ENCODE data around the gene STIM1.

STIM1 gene

DNA sequence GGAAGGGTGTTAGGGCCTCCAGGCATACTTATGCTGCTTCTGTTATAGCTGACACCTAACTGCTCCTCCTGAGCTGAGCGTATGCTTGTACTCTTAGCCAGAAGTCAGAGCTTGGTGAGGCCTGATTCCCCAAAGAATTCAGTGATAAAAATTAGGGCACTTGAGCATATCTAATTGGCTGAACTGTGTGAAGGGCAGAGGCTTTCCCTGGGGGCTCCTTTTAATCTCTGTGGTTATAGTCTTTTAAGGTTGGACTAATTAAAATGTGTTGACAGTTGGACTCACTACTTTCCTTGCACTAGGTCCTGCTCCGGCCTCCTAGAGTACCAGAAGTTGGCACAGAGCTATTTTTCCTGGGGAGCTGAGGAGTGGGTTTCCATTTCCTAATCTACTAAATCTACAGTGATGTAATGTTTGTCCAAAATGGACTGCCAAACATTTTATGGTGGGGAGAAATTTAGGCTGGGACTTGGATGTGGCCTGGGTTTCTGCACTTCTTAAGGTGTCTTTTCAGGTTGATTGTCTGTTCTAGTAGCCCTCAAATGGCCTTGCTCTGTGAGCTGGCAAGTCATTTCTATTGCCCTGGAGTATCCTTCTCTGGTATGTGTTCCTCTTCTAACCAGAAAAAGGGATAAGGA, 18.4 kb downstream of the STIM1 start:
- TF ChIP-seq, protein P1, sequence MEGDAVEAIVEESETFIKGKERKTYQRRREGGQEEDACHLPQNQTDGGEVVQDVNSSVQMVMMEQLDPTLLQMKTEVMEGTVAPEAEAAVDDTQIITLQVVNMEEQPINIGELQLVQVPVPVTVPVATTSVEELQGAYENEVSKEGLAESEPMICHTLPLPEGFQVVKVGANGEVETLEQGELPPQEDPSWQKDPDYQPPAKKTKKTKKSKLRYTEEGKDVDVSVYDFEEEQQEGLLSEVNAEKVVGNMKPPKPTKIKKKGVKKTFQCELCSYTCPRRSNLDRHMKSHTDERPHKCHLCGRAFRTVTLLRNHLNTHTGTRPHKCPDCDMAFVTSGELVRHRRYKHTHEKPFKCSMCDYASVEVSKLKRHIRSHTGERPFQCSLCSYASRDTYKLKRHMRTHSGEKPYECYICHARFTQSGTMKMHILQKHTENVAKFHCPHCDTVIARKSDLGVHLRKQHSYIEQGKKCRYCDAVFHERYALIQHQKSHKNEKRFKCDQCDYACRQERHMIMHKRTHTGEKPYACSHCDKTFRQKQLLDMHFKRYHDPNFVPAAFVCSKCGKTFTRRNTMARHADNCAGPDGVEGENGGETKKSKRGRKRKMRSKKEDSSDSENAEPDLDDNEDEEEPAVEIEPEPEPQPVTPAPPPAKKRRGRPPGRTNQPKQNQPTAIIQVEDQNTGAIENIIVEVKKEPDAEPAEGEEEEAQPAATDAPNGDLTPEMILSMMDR (IDR thresholded peaks at IDR 0.05; ENCODE audit: insufficient read depth, low read depth, low read length, missing control alignments), result no peak
- no peak for DNase-seq (ENCODE audit: low read depth)
- no peak overlapping the region for H3K4me3 ChIP-seq (ENCODE audit: low read depth, low read length)

DNA sequence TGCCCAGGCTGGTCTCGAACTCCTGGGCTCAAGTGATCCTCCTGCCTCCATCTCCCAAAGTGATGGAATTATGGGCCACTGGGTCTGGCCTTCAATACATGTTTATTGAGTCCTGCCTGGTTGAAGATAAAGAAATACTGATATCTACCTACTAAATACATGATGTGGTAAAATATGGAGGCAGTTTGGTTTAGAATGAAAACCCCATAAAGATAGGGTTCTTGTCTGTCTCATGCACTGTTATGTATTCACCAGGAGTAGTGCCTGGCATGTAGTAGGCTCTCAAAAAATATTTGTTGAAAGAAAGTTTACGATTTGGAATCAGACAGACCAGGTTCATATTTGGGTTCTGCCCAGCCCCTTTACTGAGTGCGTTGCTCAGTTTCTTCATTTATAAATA, 21.1 kb downstream of the STIM1 start:
- TF ChIP-seq, protein P1 (IDR thresholded peaks at IDR 0.05; ENCODE audit: insufficient read depth, low read depth, low read length, missing control alignments), result no peak
- DNase-seq (ENCODE audit: low read depth), result no peak
- H3K4me3 ChIP-seq (ENCODE audit: low read depth, low read length), result no peak overlapping the region

DNA sequence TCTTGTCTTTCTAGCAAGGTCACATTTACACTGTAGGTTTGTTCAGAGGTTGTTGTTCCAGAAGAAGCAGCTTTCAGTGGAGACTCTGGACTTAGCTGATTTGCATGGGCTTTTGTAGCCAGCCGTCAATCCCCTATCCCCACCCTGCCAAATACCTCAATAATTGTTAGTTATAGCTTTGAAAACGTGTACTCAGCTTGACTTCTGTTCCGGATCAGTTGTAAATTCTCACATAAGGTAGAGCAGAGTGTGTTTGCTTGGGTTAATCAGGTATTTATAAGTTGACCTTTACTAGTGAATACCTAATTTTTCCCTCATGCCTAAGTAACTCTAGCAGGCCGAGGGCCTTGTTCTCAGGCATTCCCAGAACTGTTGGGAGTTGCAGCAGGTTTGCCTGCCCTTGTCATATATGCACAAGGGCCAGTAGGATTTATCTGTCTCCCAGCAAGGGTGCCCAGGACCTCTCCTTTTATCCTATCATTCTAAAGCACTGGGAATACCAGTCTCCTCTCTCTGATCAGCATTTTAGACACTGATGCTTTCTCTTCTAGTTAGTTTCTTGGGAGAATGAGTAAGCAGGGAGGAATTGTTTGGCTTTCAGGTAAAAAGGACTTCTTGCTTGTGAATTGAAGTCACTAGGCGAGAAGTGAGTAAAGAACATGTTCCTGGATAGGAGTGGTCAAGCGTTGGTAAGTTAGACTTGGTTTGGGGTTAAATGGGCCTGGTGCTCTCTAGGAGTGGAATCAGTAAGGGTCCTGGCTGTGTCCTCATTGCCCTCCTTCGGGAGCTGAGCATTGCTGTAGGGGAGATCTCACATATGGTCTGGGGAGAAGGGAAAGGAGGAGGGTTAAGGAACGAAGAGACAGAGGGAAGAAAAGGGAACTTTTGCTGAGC, 22.1 kb downstream of the STIM1 start:
- H3K4me3 ChIP-seq (ENCODE audit: low read depth, low read length), result no peak overlapping the region
- DNase-seq (ENCODE audit: low read depth), result peak; percentile 45
- TF ChIP-seq, protein P1 (IDR thresholded peaks at IDR 0.05; ENCODE audit: insufficient read depth, low read depth, low read length, missing control alignments), result no peak

DNA sequence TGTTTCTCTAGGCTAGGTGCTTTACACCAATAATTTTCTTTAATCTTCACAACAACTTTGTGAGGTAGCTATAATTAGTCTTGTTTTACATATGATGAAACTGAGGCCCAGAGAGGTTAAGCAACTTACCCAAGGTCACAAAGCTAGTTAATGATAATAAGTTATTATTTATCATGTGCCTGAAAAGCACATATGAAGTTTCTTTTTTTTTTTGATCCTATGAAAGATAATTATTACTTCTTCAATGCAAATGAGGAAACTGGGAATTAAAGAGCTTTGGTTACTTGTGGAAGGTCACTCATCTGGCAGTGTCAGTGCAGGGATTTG, 22.8 kb downstream of the STIM1 start:
- TF ChIP-seq, protein P1 (IDR thresholded peaks at IDR 0.05; ENCODE audit: insufficient read depth, low read depth, low read length, missing control alignments), result no peak
- no peak for DNase-seq (ENCODE audit: low read depth)
- no peak overlapping the region for H3K4me3 ChIP-seq (ENCODE audit: low read depth, low read length)

DNA sequence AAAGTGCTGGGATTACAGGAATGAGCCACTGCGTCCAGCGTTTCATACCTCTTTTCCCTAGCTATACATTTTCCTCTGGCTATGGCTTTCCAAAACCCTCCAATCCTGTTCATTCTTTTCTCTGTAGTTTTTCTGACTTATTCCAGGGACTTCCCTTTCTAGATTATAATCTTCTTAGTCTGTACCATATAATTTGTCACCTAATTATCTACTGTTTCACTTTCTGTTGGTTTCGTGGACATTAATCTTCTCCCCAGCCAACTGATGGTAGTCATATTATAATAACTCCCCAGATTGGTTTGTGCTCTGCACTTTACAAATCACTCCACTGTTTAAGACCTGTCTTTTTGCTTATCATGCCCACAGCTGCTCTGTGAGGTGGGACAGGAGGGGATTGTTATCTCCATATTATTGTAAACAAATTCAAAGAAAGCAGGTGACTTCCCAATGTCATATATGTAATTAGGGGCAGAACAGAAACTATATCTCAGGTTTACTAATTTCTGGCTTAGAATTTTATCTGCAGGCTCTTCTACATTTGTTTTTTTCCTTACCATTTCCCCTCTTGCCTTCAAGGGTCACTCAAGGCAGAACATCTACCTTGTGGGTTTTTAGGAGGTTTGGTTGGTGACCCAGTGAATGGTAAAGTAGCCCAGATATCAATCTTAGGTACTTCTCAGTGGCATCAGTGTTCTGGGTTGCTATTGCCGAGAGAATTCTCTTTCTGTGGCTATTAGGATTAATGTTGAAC, 23.9 kb downstream of the STIM1 start:
- TF ChIP-seq, protein P1 (IDR thresholded peaks at IDR 0.05; ENCODE audit: insufficient read depth, low read depth, low read length, missing control alignments), result no peak
- DNase-seq (ENCODE audit: low read depth), result peak; percentile 73
- H3K4me3 ChIP-seq (ENCODE audit: low read depth, low read length), result peak overlapping the region; percentile 35

DNA sequence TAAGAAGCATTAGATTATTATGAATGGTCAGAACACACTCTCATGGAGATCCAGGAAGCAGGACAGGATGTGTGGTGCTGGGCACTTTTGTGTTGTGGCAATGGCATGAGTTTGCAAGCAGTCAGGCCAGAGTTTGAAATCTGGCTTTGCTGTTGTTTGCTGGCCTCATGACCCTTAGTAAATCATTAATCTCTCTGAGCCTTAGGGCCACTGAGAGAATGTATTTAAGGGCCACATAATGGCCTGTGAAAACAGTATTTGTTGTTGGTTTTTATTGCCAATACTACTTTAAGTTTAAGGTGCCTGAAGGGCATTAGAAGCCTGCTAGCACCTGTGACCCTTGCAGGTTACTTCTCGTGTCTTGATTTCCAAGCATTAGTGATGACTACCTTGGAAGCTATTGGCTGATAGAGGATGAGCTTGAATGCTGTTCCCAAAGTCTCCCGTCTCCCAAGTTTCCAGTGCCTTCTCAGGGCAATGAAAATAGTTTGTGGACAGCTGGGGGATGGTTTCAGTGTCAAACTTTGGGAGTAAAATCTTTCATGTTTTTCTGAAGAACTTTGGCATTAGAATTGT, 24.6 kb downstream of the STIM1 start:
- peak overlapping the region; percentile 35 for H3K4me3 ChIP-seq (ENCODE audit: low read depth, low read length)
- TF ChIP-seq, protein P1 (IDR thresholded peaks at IDR 0.05; ENCODE audit: insufficient read depth, low read depth, low read length, missing control alignments), result no peak
- peak; percentile 40 for DNase-seq (ENCODE audit: low read depth)

Measured in GM12865 (cell line).